Measurements from ENCODE around the gene TBC1D4. TPM values are rescaled to one million over a fixed set of nuclear protein-coding genes. Genes with fewer than 3 reads are reported as not detected.
A peak's percentile ranks its signal among the peaks of the same experiment; 100 is the strongest.

The TBC1D4 gene
- total RNA-seq, 1 donor from 2014 or later, result 47.1 TPM

DNA sequence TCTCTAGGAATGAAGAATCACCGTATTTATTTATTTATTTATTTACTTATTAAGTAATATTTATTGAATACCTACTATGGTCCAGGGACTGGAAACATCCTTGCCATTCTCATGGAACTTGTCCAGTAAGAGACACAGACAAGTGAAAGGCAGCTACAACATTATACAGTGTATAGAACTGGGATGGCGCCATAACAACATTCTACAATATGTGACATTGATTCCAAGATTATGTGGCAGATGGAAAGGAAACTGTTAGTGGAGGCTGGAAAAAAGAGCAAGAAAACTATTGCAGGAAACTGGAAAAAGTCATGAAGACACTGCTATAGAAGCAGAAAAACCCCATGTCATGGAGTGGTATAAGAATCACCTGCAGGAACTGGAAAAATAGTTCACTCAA is 9.4 kb upstream of the TBC1D4 start:
- Mint-ChIP-seq H3K27me3 (peaks cover 3% of the 10 kb centered on the region), H3K4me3 (no peak overlapping the region), H3K36me3 (no peaks in the 10 kb centered on the region), H3K4me1 (ENCODE audit: unreplicated experiment) (no peaks in the 10 kb centered on the region), H3K27ac (no peak overlapping the region), H3K9me3 (no peaks in the 10 kb centered on the region)
- no peak for DNase-seq (ENCODE audit: extremely low spot score, unreplicated experiment)
- TF ChIP-seq, protein P1, sequence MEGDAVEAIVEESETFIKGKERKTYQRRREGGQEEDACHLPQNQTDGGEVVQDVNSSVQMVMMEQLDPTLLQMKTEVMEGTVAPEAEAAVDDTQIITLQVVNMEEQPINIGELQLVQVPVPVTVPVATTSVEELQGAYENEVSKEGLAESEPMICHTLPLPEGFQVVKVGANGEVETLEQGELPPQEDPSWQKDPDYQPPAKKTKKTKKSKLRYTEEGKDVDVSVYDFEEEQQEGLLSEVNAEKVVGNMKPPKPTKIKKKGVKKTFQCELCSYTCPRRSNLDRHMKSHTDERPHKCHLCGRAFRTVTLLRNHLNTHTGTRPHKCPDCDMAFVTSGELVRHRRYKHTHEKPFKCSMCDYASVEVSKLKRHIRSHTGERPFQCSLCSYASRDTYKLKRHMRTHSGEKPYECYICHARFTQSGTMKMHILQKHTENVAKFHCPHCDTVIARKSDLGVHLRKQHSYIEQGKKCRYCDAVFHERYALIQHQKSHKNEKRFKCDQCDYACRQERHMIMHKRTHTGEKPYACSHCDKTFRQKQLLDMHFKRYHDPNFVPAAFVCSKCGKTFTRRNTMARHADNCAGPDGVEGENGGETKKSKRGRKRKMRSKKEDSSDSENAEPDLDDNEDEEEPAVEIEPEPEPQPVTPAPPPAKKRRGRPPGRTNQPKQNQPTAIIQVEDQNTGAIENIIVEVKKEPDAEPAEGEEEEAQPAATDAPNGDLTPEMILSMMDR (conservative IDR thresholded peaks at IDR 0.05), result no peak

DNA sequence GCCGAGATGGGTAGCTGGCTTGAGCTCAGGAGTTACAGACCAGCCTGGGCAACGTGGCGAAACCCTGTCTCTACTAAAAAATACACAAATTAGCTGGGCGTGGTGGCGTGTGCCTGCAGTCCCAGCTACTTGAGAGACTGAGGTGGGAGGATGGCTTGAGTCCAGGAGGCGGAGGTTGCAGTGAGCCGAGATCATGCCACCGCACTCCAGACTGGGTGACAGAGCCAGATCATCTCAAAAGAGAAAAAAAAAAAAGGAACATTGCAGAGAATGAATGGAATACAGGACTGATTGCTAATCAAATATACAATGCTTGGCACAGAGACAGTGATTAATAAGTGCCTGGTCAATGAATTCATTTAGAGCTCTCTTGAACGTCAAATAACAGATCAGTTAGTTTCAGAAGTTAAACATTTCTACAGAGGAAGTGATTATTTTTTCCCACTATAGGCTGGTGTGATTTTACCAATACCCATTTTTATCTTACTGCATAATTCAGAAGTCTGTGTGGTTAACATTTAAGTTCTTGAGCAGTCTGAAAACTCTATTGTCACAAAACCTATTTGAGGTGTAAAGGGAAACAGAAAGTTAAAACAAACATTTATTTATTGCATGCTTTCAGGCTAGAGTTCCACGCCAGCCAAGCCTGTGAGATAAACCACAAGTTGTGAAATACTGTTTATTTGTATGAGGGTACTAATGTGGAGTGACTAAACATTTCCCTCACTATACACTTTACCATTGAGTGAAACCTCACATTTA is 7.7 kb upstream of the TBC1D4 start:
- Mint-ChIP-seq H3K36me3 (no peaks in the 10 kb centered on the region), H3K9me3 (no peaks in the 10 kb centered on the region), H3K27me3 (peaks cover 3% of the 10 kb centered on the region), H3K4me1 (ENCODE audit: unreplicated experiment) (no peaks in the 10 kb centered on the region), H3K4me3 (no peak overlapping the region), H3K27ac (no peak overlapping the region)
- DNase-seq (ENCODE audit: extremely low spot score, unreplicated experiment), result no peak
- TF ChIP-seq, protein P1 (conservative IDR thresholded peaks at IDR 0.05), result no peak

DNA sequence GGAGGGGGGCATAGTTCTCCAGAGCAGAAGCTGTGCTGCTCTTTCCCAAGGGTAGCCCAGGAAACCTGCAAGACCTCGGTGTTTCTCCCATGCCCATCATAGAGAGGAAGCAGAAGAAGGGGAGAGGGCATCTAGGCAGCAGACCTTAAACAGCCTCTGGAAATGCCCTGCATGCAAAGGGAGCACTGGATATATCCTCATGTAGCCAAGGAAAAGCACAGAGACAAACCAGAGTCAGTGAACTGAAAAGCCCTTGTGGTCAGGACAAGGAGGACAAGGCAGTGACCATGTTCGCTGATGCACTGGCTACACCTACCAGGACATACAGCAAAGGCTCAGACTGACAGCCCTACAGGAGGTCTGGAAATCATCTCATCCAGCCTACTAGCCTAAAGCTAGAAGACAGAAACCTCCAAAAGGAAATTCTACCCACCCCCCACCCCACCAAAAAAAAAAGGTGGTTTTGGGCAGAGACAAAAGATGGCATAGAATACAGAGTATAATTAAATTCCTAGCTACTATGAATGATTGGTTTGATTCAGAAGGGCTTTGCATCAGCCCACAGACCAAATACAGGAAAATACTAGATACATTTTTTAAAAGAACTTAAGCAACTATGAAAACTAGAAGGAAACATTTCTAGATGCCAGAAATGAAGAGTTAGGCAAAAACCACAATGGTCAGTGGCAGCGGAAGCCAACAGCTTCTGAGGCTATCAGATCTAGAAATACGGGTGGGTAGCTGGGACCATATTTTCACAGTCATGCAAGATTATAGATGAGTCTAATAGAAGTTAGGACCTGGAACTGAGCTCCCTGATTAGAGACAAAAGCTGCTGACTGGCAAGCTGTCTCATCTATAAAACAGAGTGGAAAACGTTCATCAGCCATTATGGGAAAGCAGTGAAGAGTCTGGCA is 4.4 kb upstream of the TBC1D4 start:
- H3K4me1 Mint-ChIP-seq (ENCODE audit: unreplicated experiment), result peaks cover 3% of the 10 kb centered on the region
- DNase-seq (ENCODE audit: extremely low spot score, unreplicated experiment), result no peak
- peaks cover 3% of the 10 kb centered on the region for H3K27me3 Mint-ChIP-seq
- TF ChIP-seq, protein P1 (conservative IDR thresholded peaks at IDR 0.05), result peak; percentile 49
- H3K27ac Mint-ChIP-seq, result no peak overlapping the region
- no peaks in the 10 kb centered on the region for H3K9me3 Mint-ChIP-seq
- H3K36me3 Mint-ChIP-seq, result no peaks in the 10 kb centered on the region
- no peak overlapping the region for H3K4me3 Mint-ChIP-seq

DNA sequence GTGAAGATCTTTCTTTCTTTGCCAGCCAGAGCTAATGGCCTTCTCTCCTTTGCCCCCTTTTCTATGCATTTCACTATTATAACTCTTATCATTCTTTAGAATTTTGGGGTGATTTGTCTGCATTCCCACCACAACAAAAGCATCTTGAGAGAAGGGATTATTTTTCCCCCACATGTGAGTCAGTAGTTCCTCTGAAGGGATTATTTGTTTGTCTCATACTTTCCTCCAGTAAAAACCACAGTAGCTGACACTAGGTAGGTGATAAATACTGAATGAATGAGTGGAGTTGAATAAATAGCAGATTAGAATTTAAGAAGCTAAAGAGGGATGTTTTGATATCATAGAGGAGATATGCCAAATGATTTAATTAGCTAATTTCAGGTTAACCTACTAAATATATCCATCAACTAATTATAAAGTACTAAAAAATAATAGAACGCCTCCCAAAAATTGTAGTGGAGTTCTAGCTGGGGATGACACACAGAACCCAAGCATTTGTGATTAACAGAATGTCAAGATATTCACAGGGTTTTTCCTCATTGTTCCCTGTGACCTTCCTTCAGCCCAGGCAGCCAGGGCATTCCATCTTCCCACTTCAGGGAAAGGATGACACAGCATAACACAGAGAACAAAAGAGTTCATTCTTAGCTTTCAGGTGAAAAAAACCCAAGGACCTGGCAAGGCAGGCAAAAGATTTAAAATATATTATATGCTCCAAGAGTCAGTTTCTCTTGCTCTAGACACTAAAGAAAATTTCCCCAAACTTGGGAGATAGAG is 3.5 kb upstream of the TBC1D4 start:
- no peaks in the 10 kb centered on the region for H3K36me3 Mint-ChIP-seq
- no peaks in the 10 kb centered on the region for H3K9me3 Mint-ChIP-seq
- H3K27ac Mint-ChIP-seq, result peak overlapping the region; percentile 6
- DNase-seq (ENCODE audit: extremely low spot score, unreplicated experiment), result no peak
- TF ChIP-seq, protein P1 (conservative IDR thresholded peaks at IDR 0.05), result no peak
- H3K4me1 Mint-ChIP-seq (ENCODE audit: unreplicated experiment), result peaks cover 6% of the 10 kb centered on the region
- H3K4me3 Mint-ChIP-seq, result peak overlapping the region; percentile 10
- peaks cover 6% of the 10 kb centered on the region for H3K27me3 Mint-ChIP-seq

DNA sequence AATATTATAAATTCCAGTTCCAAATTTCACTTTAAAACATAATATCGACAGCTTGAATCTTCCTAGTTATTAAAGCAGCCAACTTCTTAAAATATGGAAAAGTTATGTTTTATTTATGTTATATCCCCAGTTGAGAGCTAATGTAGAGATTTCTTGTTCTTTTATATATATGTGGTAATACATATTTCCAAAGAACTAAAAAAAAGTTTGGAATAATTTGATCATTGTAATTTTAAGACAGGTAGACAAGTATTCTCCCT is 781 bp upstream of the TBC1D4 start:
- H3K4me1 Mint-ChIP-seq (ENCODE audit: unreplicated experiment), result peaks cover 26% of the 10 kb centered on the region
- H3K4me3 Mint-ChIP-seq, result peak overlapping the region; percentile 97
- TF ChIP-seq, protein P1 (conservative IDR thresholded peaks at IDR 0.05), result peak; percentile 27
- peaks cover 7% of the 10 kb centered on the region for H3K27me3 Mint-ChIP-seq
- DNase-seq (ENCODE audit: extremely low spot score, unreplicated experiment), result no peak
- H3K27ac Mint-ChIP-seq, result peak overlapping the region; percentile 95
- H3K36me3 Mint-ChIP-seq, result peaks cover 6% of the 10 kb centered on the region
- H3K9me3 Mint-ChIP-seq, result no peaks in the 10 kb centered on the region

Data from type B pancreatic cell (in vitro differentiated cells).